Esophagus squamous epithelium (tissue), 5 donors: ENCODE results near the gene LIM2. TPM values are rescaled to one million over a fixed set of nuclear protein-coding genes. Genes with fewer than 3 reads are reported as not detected.

Experiments
- DNase-seq: peaks from one replicate; lab custom pipeline; 2025; lab: John Stamatoyannopoulos, UW
- H3K27ac ChIP-seq, 4 donors: fragments of 200-600 bp; sonication (generic); one replicate each; pipeline ENCODE4 v1.5.1; 2016 to 2019; ENCODE audit warnings: mild to moderate bottlenecking in 1 of 4
- H3K27me3 ChIP-seq, 4 donors: fragments of 200-600 bp; sonication (generic); 1 replicate in 3 of 4; 2 replicates in 1 of 4; pipeline versions ENCODE4 v1.5.1 to v1.6.0; 2017 to 2021; ENCODE audit warnings: antibody characterized with exemption in 1 of 4
- H3K36me3 ChIP-seq, 3 donors: fragments of 200-600 bp; sonication (generic); one replicate each; pipeline ENCODE4 v1.5.1; 2016 to 2019
- H3K4me1 ChIP-seq, 3 donors: fragments of 200-600 bp; sonication (generic); one replicate each; pipeline ENCODE4 v1.5.1; 2017 to 2019
- H3K4me3 ChIP-seq, 4 donors: fragments of 200-600 bp; sonication (generic); 1 replicate in 3 of 4; 2 replicates in 1 of 4; pipeline ENCODE4 v1.5.1; 2016 to 2019; ENCODE audit warnings: mild to moderate bottlenecking in 2 of 4, moderate library complexity in 1 of 4
- H3K9me3 ChIP-seq, 3 donors: fragments of 200-600 bp; sonication (generic); one replicate each; pipeline ENCODE4 v1.5.1; 2016 to 2019
- POLR2A ChIP-seq, 4 donors: fragments of 450-650 bp; IDR thresholded peaks; one replicate each; pipeline ENCODE4 v1.6.1; 2017; ENCODE audit warnings: antibody characterized with exemption in 4 of 4, mild to moderate bottlenecking in 4 of 4, moderate library complexity in 3 of 4
- WGBS, 2 donors: methylation state at CpG; one replicate each; pipeline ENCODE4 v1.1.5; 2018; 5-methylcytosine and 5-hydroxymethylcytosine counted together
- intact Hi-C: fragments of 100-400 bp; cut with DNase I; formaldehyde crosslinking; loops from one replicate; pipeline ENCODE4 v1.15.0; 2022
- total RNA-seq, 4 donors: library from RNA; depleted of rRNA; stranded (reverse); fragments of >200 nt; gene quantifications; one replicate each; pipeline ENCODE4 v1.1.0, GENCODE V29; 2016
- TF ChIP-seq, protein P1 (sequence below), 6 experiments: fragments of 450-650 bp in 4 of 6; fragments of 200-600 bp in 2 of 6; sonication (generic) in 2 of 6; IDR thresholded peaks; one replicate each; pipeline ENCODE4 v1.5.1; 2016 to 2019; ENCODE audit warnings: antibody characterized with exemption in 6 of 6, mild to moderate bottlenecking in 4 of 6, moderate library complexity in 4 of 6
- donor health status: DM: yes; HTN: yes; CAD: no.

The LIM2 gene
- total RNA-seq, 4 donors from 2014 or later, result not detected

DNA sequence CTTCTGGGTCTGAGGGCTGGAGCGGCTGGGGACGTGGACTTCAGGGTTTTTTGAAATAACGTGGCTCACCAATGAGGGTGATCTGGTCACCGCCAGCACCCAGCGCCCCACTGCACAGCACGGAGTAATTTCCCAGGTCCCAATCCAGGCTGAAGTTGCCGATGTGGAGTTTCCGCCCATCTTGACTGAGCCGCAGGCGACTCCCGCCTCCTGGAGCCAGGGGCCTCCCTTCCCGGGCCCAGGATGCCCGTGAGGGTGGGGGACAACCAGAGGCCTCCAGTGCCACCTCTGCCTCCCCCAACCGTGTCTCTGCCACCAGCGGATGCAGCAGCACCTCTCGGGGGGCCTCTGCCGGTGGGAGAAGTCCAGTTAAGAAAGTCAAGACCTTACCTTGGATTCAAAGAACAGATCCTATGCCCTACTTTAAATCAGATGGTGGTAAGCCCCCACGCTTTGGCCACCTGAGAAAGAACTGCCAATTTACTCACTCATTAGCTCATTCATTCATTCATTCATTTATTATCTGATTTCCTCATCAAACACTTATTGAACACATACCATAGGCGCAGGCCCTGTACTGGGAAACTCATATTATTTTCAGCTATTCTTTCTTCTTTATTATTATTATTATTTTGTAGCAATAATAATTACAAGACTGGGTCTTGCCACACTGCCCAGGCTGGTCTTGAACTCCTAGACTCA is 49.8 kb downstream of the LIM2 start:
- intact Hi-C loops, result loop anchor here (10.0 kb wide), 2 partner anchors 67 to 97 kb away; no protein-coding TSS in a partner anchor
- WGBS, 2 donors, result 64 to 85% methylated on average over 5 to 6 of the region's 19 CpGs
- Histone ChIP-seq H3K27ac (no peak overlapping the region), H3K36me3 (peaks cover 0 to 51% (median 0%) of the 10 kb centered on the region in 3 donors), H3K9me3 (no peaks in the 10 kb centered on the region), H3K4me3 (peak overlapping the region in 3 of 4 donors; percentile 62 to 85 (median 64)), H3K4me1 (peaks cover 11 to 51% (median 12%) of the 10 kb centered on the region in 3 donors), H3K27me3 (no peaks in the 10 kb centered on the region)
- TF ChIP-seq POLR2A (IDR thresholded peaks at IDR 0.05), result no peak
- TF ChIP-seq, protein P1, sequence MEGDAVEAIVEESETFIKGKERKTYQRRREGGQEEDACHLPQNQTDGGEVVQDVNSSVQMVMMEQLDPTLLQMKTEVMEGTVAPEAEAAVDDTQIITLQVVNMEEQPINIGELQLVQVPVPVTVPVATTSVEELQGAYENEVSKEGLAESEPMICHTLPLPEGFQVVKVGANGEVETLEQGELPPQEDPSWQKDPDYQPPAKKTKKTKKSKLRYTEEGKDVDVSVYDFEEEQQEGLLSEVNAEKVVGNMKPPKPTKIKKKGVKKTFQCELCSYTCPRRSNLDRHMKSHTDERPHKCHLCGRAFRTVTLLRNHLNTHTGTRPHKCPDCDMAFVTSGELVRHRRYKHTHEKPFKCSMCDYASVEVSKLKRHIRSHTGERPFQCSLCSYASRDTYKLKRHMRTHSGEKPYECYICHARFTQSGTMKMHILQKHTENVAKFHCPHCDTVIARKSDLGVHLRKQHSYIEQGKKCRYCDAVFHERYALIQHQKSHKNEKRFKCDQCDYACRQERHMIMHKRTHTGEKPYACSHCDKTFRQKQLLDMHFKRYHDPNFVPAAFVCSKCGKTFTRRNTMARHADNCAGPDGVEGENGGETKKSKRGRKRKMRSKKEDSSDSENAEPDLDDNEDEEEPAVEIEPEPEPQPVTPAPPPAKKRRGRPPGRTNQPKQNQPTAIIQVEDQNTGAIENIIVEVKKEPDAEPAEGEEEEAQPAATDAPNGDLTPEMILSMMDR (IDR thresholded peaks at IDR 0.05), result no peak
- DNase-seq, result no peak

DNA sequence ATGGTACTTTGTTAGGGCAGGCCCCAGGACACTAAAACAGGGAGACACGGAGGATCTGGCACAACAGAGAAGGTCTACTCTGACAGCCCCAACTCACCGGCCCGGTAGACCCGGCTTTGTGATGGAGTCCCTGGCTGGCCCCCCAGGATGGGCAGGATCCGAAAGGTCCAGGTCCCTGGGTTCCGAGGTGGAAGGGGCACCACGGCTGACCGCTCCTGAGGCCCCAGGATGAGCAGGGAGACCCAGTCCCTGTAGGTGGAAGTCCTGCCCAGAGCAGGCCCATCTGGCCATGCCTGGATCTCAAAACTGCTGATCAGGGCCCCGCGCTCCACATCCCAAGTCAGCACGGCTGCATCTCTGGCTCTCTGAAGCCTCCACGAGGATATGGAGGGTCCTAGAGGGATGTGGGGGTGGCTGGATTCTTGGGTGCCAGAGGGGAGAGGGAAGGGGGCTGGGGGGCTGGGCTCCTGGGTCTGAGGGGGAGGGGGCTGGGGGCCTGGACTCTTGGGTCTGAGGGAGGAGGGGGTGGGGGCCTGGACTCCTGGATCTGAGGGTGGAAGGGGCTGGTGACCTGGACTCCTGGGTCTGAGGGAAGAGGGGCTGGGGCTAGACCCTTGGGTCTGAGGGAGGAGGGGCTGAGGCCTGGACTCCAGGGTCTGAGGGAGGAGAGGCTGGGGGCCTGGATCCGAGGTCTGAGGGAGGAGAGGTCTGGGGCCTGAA is 50.5 kb downstream of the LIM2 start:
- Histone ChIP-seq H3K27me3 (no peaks in the 10 kb centered on the region), H3K36me3 (peaks cover 0 to 58% (median 0%) of the 10 kb centered on the region in 3 donors), H3K4me1 (peaks cover 11 to 44% (median 12%) of the 10 kb centered on the region in 3 donors), H3K9me3 (no peaks in the 10 kb centered on the region), H3K4me3 (no peak overlapping the region), H3K27ac (no peak overlapping the region)
- 88 to 100% methylated on average over 1 to 3 of the region's 13 CpGs for WGBS, 2 donors
- no peak for DNase-seq
- intact Hi-C loops, result loop anchor here (10.0 kb wide), 2 partner anchors 68 to 98 kb away; no protein-coding TSS in a partner anchor
- no peak for TF ChIP-seq POLR2A (IDR thresholded peaks at IDR 0.05)
- TF ChIP-seq, protein P1 (IDR thresholded peaks at IDR 0.05), result no peak

DNA sequence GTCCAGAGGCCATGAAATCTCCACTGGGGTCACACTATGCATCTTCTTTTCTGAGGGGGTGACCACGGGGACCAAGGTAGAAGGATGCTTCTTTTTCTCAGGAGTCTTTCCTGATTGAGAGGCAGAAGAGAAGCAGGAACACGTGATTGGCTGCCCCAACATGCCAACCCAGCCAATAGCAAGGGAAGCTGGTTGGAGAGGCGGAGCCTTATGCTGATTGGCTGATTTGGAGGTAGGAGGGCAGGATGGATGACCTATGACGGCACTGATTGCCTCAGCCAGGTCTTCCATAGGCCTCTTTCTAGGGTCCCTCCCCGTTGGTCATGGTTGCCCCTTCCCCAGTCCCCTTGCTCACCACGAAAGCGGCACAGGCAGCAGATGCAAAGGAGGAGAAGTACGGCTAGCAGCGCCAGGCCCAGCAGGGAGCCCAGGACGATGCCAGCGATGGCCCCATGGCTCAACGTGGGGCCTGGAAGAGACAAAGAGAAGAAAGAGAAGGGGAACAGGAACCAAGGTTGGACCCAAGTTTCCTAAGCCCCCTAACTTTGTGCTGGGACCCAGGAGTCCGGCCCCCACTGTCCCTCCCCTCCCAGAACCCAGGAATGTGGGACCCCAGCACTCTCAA is 53.8 kb downstream of the LIM2 start:
- Histone ChIP-seq H3K4me3 (no peak overlapping the region), H3K4me1 (peaks cover 0 to 13% (median 2%) of the 10 kb centered on the region in 3 donors), H3K27ac (no peak overlapping the region), H3K27me3 (peaks cover 0 to 24% (median 3%) of the 10 kb centered on the region in 4 donors), H3K36me3 (peaks cover 0 to 82% (median 0%) of the 10 kb centered on the region in 3 donors), H3K9me3 (no peaks in the 10 kb centered on the region)
- WGBS, 2 donors, result 60 to 90% methylated on average over 3 to 9 of the region's 13 CpGs
- intact Hi-C loops, result loop anchor here (10.0 kb wide), 2 partner anchors 71 to 101 kb away; no protein-coding TSS in a partner anchor
- DNase-seq, result no peak
- TF ChIP-seq POLR2A (IDR thresholded peaks at IDR 0.05), result no peak
- TF ChIP-seq, protein P1 (IDR thresholded peaks at IDR 0.05), result no peak

DNA sequence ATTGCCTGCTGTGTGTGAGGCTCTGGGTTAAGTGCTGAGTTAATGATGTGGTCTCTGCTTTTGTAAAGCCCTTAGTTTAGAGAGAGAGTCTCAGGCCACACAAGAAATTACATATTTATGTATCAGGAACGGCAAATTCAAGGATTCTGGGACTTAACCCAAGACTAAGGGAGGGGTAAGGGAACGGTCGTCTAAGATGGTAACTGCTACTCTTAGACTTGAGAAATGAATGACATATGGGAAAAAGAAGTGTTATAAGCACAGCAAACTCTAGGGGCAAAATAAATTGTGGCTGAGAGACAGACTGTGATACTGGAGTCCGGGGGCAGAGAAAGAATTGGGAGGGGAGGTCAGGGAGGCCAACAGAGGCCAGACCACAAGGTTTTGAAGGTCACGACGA is 56.1 kb downstream of the LIM2 start:
- H3K9me3 ChIP-seq, result no peaks in the 10 kb centered on the region
- no peak overlapping the region for H3K4me3 ChIP-seq
- peaks cover 5 to 46% (median 15%) of the 10 kb centered on the region in 4 donors for H3K27me3 ChIP-seq
- H3K27ac ChIP-seq, result no peak overlapping the region
- H3K36me3 ChIP-seq, result peaks cover 0 to 68% (median 0%) of the 10 kb centered on the region in 3 donors
- DNase-seq, result no peak
- intact Hi-C loops, result loop anchor here (10.0 kb wide), 2 partner anchors 73 to 103 kb away; no protein-coding TSS in a partner anchor
- WGBS, 2 donors, result 81 to 93% methylated on average over 6 of the region's 6 CpGs
- peaks cover 5 to 16% (median 9%) of the 10 kb centered on the region in 3 donors for H3K4me1 ChIP-seq
- TF ChIP-seq, protein P1 (IDR thresholded peaks at IDR 0.05), result no peak
- no peak for TF ChIP-seq POLR2A (IDR thresholded peaks at IDR 0.05)
